A375 (cell line): ENCODE results near the gene U2AF1. TPM values are rescaled to one million over a fixed set of nuclear protein-coding genes. Genes with fewer than 3 reads are reported as not detected.

Experiments used
- total RNA-seq: library from RNA; depleted of rRNA; stranded (reverse); fragments of >200 nt; shearing (Covaris generic); gene quantifications from 2 replicates; pipeline ENCODE4 v1.2.3, GENCODE V29; 2014; rRNA removed

Gene U2AF1, protein sequence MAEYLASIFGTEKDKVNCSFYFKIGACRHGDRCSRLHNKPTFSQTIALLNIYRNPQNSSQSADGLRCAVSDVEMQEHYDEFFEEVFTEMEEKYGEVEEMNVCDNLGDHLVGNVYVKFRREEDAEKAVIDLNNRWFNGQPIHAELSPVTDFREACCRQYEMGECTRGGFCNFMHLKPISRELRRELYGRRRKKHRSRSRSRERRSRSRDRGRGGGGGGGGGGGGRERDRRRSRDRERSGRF
- total RNA-seq, result 23.3 and 23.9 TPM in 2 replicates

DNA sequence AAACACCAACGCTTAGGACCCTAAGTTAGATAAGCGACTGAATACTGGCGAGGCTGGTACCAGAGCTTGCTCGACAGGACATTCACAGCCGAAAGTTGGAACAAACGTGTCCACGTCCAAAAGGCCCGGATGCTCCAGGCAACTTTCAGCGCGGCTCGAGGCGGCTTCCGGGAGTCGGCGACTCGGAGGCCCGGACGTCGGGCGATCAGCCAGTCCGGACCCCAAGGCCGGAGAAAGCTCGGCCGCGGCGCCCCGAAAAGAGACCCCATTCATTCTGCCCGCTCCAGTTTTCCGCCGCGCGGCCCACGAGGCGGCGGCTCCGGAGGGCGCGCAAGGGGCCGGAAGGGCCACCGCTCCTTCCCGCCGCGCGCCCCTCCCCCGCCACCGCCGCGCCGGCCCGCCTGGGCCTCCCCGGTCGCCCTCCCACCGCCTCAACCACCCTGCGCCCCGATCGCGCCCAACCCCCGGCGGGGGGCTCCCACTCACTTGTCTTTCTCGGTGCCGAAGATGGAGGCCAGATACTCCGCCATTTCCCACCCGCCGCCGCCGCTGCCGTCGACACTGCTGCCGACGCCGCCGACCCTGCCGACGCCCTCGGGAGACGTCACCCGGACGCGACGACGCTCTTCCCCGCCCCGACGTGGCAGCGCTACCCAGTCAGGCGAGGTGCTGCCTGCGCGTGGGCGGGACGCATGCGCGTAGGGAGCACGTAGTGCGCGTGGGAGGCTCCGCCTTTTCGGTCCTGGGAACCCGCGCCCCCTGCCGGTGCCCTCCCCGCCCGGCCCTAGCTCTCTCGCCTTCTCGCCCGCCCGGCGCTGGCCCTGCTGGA, at the start of gene U2AF1:
Gene U2AF1 (minus strand): TSS at position 606 of the 829 bp plus-strand sequence. CDS start 76 bp downstream, at position 530.

DNA sequence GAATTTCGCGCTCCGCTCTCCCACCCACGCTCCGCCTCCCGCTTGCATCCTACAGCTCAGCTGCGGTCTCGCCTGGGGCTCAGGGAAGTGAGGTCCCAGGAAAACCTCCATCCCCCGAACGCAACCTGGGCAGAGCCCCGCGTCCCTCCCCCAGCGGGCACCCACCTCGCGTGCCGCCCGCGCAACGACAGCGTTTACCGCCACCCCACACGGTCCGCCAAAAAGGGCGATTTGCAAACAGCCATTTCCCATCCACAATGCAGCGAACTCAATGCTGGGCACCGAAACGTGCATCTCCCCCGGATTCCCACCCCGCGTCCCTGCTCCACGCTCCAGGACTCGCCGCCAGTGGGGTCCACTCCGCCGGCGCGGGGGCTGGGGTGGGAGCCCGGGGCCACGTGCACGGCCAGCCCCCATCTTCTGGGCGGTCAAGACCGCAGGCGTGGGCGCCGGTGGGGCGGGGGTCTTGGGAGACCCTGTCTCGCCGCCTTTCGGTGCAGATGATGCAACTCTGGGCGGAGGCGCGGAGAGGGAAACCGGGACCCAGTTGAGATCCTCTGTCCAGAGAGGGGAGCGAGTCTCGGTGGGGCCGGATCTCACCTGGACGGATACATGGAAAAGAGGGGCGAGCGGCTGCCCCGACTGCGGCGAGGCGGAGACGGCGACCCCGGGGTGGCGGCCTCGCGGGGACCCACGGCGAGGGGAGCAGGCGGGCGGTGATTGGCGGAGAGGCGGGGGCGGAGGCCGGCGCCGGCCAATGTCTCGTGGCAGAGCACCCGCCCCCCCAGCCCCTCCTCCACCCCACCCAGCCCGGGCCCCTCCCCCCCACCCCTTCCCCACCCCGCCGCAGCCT, 32.0 kb downstream of the U2AF1 start, which contains the start of gene CBS:
Gene CBS (minus strand): TSS at position 666 of the 853 bp plus-strand sequence. CDS start 3,642 bp downstream, outside the sequence.

Other genes starting within 250 kb of the U2AF1 start
- 18.8 and 20.2 TPM in 2 replicates for gene WDR4, start 228.0 kb downstream of the U2AF1 start, total RNA-seq
- 39.3 and 41.5 TPM in 2 replicates for gene NDUFV3, start 214.3 kb downstream of the U2AF1 start, total RNA-seq
- not detected in 2 replicates for gene ERVH48-1, start 181.9 kb downstream of the U2AF1 start, total RNA-seq
- gene PKNOX1, start 133.0 kb downstream of the U2AF1 start, total RNA-seq, result 19.3 and 22.7 TPM in 2 replicates
- 56.7 and 60.5 TPM in 2 replicates for gene CBS, start 31.7 kb downstream of the U2AF1 start, total RNA-seq
- not detected in 2 replicates for gene CRYAA, start 61.4 kb upstream of the U2AF1 start, total RNA-seq